CD14-positive monocyte (primary cell): ENCODE measurements around the gene DBN1. TPM values are rescaled to one million over a fixed set of nuclear protein-coding genes. Genes with fewer than 3 reads are reported as not detected.

Experiments used
- DNase-seq, 3 donors: peaks; one replicate each; pipeline ENCODE4 v3.0.0-alpha.2; 2011 to 2022
- H2AFZ ChIP-seq: 2 replicates; pipeline ENCODE4 v1.6.0; 2012; ENCODE audit warnings: mild to moderate bottlenecking, low read depth, low read length, inconsistent platforms; ENCODE audit not compliant: insufficient read depth, poor library complexity, severe bottlenecking
- H3K27ac ChIP-seq, 2 donors: 1 replicate in 1 of 2; 2 replicates in 1 of 2; pipeline ENCODE4 v1.5.1; 2012 to 2013; ENCODE audit warnings: low read length in 2 of 2, control low read depth in 1 of 2, inconsistent platforms in 1 of 2, low read depth in 1 of 2, mild to moderate bottlenecking in 1 of 2
- H3K27me3 ChIP-seq, 2 donors: one replicate each; pipeline versions ENCODE4 v1.6.0 to v1.6.1; 2011 to 2013; ENCODE audit warnings: low read length in 2 of 2; ENCODE audit not compliant: control insufficient read depth in 2 of 2, insufficient read depth in 2 of 2
- H3K36me3 ChIP-seq, 2 donors: replicated peaks in 1 of 2; 1 replicate in 1 of 2; 2 replicates in 1 of 2; pipeline versions ENCODE4 v1.5.1 to v1.6.1; 2012 to 2013; ENCODE audit warnings: low read length in 2 of 2, control low read depth in 1 of 2, inconsistent platforms in 1 of 2, mild to moderate bottlenecking in 1 of 2; ENCODE audit not compliant: insufficient read depth in 2 of 2, control insufficient read depth in 1 of 2
- H3K4me1 ChIP-seq, 2 donors: 1 replicate in 1 of 2; 2 replicates in 1 of 2; pipeline versions ENCODE4 v1.5.1 to v1.6.1; 2012 to 2013; ENCODE audit warnings: low read length in 2 of 2, control low read depth in 1 of 2, inconsistent platforms in 1 of 2, mild to moderate bottlenecking in 1 of 2, moderate library complexity in 1 of 2; ENCODE audit not compliant: insufficient read depth in 2 of 2, control insufficient read depth in 1 of 2
- H3K4me2 ChIP-seq: replicated peaks from 2 replicates; pipeline ENCODE3; 2012; ENCODE audit warnings: low read length, moderate library complexity, mild to moderate bottlenecking; ENCODE audit not compliant: poor library complexity, severe bottlenecking; ENCODE audit errors: extremely low read depth
- H3K4me3 ChIP-seq, 3 experiments: fragments of 200-600 bp in 1 of 3; sonication (generic) in 1 of 3; replicated peaks in 1 of 3; 1 replicate in 2 of 3; 2 replicates in 1 of 3; pipeline ENCODE4 v1.5.1; 2011 to 2013; ENCODE audit warnings: low read length in 3 of 3, mild to moderate bottlenecking in 3 of 3, control low read depth in 2 of 3, low read depth in 2 of 3, inconsistent platforms in 1 of 3, moderate library complexity in 1 of 3
- H3K79me2 ChIP-seq: 2 replicates; pipeline ENCODE4 v1.6.0; 2012; ENCODE audit warnings: mild to moderate bottlenecking, control low read depth, inconsistent platforms, low read length, moderate library complexity; ENCODE audit not compliant: insufficient read depth
- H3K9ac ChIP-seq: 2 replicates; pipeline ENCODE4 v1.6.0; 2017; ENCODE audit warnings: low read length, mild to moderate bottlenecking; ENCODE audit not compliant: insufficient read depth, poor library complexity, severe bottlenecking
- H3K9me3 ChIP-seq, 2 donors: replicated peaks in 1 of 2; 1 replicate in 1 of 2; 2 replicates in 1 of 2; pipeline versions ENCODE4 v1.5.1 to v1.6.1; 2012 to 2013; ENCODE audit warnings: low read length in 2 of 2, control low read depth in 1 of 2; ENCODE audit not compliant: control insufficient read depth in 1 of 2, insufficient read depth in 1 of 2
- H4K20me1 ChIP-seq: 2 replicates; pipeline ENCODE4 v1.6.0; 2012; ENCODE audit warnings: mild to moderate bottlenecking, low read length, control low read depth, moderate library complexity; ENCODE audit not compliant: insufficient read depth
- H3K27ac Mint-ChIP-seq, 7 donors: one replicate each; pipeline ENCODE4 v1.8.0; 2020; ENCODE audit warnings: mild to moderate bottlenecking in 7 of 7, mixed read lengths in 7 of 7, moderate library complexity in 6 of 7, inconsistent platforms in 2 of 7
- H3K27me3 Mint-ChIP-seq, 3 donors: one replicate each; pipeline ENCODE4 v1.8.0; 2021 to 2022; ENCODE audit warnings: low read depth in 3 of 3, mild to moderate bottlenecking in 3 of 3, mixed read lengths in 3 of 3, moderate library complexity in 3 of 3, inconsistent platforms in 1 of 3
- H3K36me3 Mint-ChIP-seq, 2 donors: one replicate each; pipeline ENCODE4 v1.8.0; 2020; ENCODE audit warnings: mixed read lengths in 2 of 2, inconsistent platforms in 1 of 2, mild to moderate bottlenecking in 1 of 2
- H3K4me1 Mint-ChIP-seq: one replicate; pipeline ENCODE4 v1.8.0; 2020; ENCODE audit warnings: mild to moderate bottlenecking, mixed read lengths
- H3K4me3 Mint-ChIP-seq, 2 donors: one replicate each; pipeline ENCODE4 v1.8.0; 2020; ENCODE audit warnings: mild to moderate bottlenecking in 2 of 2, mixed read lengths in 2 of 2, moderate library complexity in 1 of 2
- H3K9me3 Mint-ChIP-seq, 7 donors: one replicate each; pipeline ENCODE4 v1.8.0; 2020 to 2022; ENCODE audit warnings: mixed read lengths in 7 of 7, mild to moderate bottlenecking in 6 of 7, moderate library complexity in 6 of 7, inconsistent platforms in 2 of 7
- CTCF ChIP-seq: fragments of 200-600 bp; IDR thresholded peaks from one replicate; pipeline ENCODE4 v1.8.0; 2022; ENCODE audit warnings: antibody characterized with exemption, mild to moderate bottlenecking
- WGBS: methylation state at CpG from one replicate; pipeline ENCODE4 v1.1.5; 2013; ENCODE audit warnings: missing lambda C conversion rate; ENCODE audit not compliant: insufficient coverage; 5-methylcytosine and 5-hydroxymethylcytosine counted together
- intact Hi-C, 2 donors: fragments of 100-400 bp; cut with micrococcal nuclease; formaldehyde crosslinking; loops; one replicate each; pipeline versions ENCODE4 v1.15.0 to v1.15.1; 2023
- polyA plus RNA-seq, 3 donors: library from polyadenylated mRNA; depleted of rRNA in 1 of 3; unstranded in 2 of 3; stranded (reverse) in 1 of 3; fragments of 300-500 nt in 2 of 3; fragments of >200 nt in 1 of 3; fragmentation: Illumina TruSeq in 2 of 3; gene quantifications; 1 replicate in 2 of 3; 2 replicates in 1 of 3; pipeline ENCODE4 v1.2.3, GENCODE V29; 2012 to 2021

DBN1 gene
- polyA plus RNA-seq, 3 donors = 0.71 to 1.6 (median 0.73) TPM

- H3K4me1 ChIP-seq = peaks cover 44 to 52% of the 10 kb centered on the region in 2 donors
- peak overlapping the region; percentile 37 to 59 for H3K4me3 Mint-ChIP-seq
- peaks cover 24 to 44% (median 26%) of the 10 kb centered on the region in 3 donors for H3K27me3 Mint-ChIP-seq
- H3K4me2 ChIP-seq = peak overlapping the region; percentile 27
- peaks cover 27% of the 10 kb centered on the region for H4K20me1 ChIP-seq
- 37% methylated on average over 14 of the region's 14 CpGs for WGBS
- no peak for TF ChIP-seq CTCF
- intact Hi-C loops = no loop called here
- peaks cover 0 to 13% of the 10 kb centered on the region in 2 donors for H3K27me3 ChIP-seq
- H3K36me3 ChIP-seq = peaks cover 15 to 26% of the 10 kb centered on the region in 2 donors
- peaks cover 51% of the 10 kb centered on the region for H3K4me1 Mint-ChIP-seq
- peak in 1 of 3 donors; percentile 40 for DNase-seq
- peak overlapping the region; percentile 69 to 92 (median 89) for H3K27ac Mint-ChIP-seq
- H3K27ac ChIP-seq = peak overlapping the region; percentile 5 to 13
- H3K9ac ChIP-seq = peak overlapping the region; percentile 5
- no peaks in the 10 kb centered on the region for H3K79me2 ChIP-seq
- no peaks in the 10 kb centered on the region for H3K9me3 ChIP-seq
- no peak overlapping the region for H2AFZ ChIP-seq
- H3K9me3 Mint-ChIP-seq = peaks cover 0 to 12% (median 0%) of the 10 kb centered on the region in 7 donors
- peaks cover 34 to 39% of the 10 kb centered on the region in 2 donors for H3K36me3 Mint-ChIP-seq
- peak overlapping the region in 1 of 3 experiments; percentile 32 for H3K4me3 ChIP-seq
Measured at GRCh38 chr5:177479774-177480173, 6.3 kb upstream of the DBN1 start.

- H3K4me3 ChIP-seq = peak overlapping the region in 1 of 3 experiments; percentile 32
- H3K9ac ChIP-seq = peak overlapping the region; percentile 5
- intact Hi-C loops = no loop called here
- no peak for TF ChIP-seq CTCF
- peak; percentile 79 to 92 (median 84) for DNase-seq
- H3K27ac ChIP-seq = peak overlapping the region; percentile 5 to 13
- H3K4me1 Mint-ChIP-seq = peaks cover 58% of the 10 kb centered on the region
- peaks cover 0 to 12% (median 3%) of the 10 kb centered on the region in 7 donors for H3K9me3 Mint-ChIP-seq
- peak overlapping the region; percentile 53 to 79 for H3K4me3 Mint-ChIP-seq
- H4K20me1 ChIP-seq = peaks cover 26% of the 10 kb centered on the region
- peaks cover 48 to 56% of the 10 kb centered on the region in 2 donors for H3K4me1 ChIP-seq
- WGBS = 19% methylated on average over 15 of the region's 18 CpGs
- H3K9me3 ChIP-seq = no peaks in the 10 kb centered on the region
- peaks cover 29 to 46% (median 31%) of the 10 kb centered on the region in 3 donors for H3K27me3 Mint-ChIP-seq
- peaks cover 13 to 18% of the 10 kb centered on the region in 2 donors for H3K36me3 ChIP-seq
- H3K27me3 ChIP-seq = peaks cover 4 to 21% of the 10 kb centered on the region in 2 donors
- no peaks in the 10 kb centered on the region for H3K79me2 ChIP-seq
- H2AFZ ChIP-seq = no peak overlapping the region
- peaks cover 30 to 35% of the 10 kb centered on the region in 2 donors for H3K36me3 Mint-ChIP-seq
- peak overlapping the region; percentile 27 for H3K4me2 ChIP-seq
- H3K27ac Mint-ChIP-seq = peak overlapping the region; percentile 69 to 92 (median 89)
Measured at GRCh38 chr5:177478711-177479646, 5.5 kb upstream of the DBN1 start.
